Neuronal stem cell (in vitro differentiated cells): ENCODE measurements around the gene CHAC1.

Source experiments
- DNase-seq: peaks from one replicate; pipeline ENCODE4 v3.0.0-alpha.2; 2013; ENCODE audit warnings: low spot score
- H2AFZ ChIP-seq: one replicate; pipeline ENCODE4 v1.6.1; 2013; ENCODE audit warnings: mild to moderate bottlenecking, low read length, inconsistent platforms
- H2AK5ac ChIP-seq: 2 replicates; pipeline ENCODE4 v1.6.1; 2013; ENCODE audit warnings: low read depth, mild to moderate bottlenecking, inconsistent platforms, low read length, moderate library complexity, mixed read lengths
- H2BK120ac ChIP-seq: 2 replicates; pipeline ENCODE4 v1.6.1; 2013; ENCODE audit warnings: low read depth, mild to moderate bottlenecking, inconsistent platforms, low read length, moderate library complexity, mixed read lengths
- H2BK12ac ChIP-seq: one replicate; pipeline ENCODE4 v1.6.1; 2013; ENCODE audit warnings: low read length, inconsistent platforms
- H2BK15ac ChIP-seq: 2 replicates; pipeline ENCODE4 v1.6.1; 2013; ENCODE audit warnings: mild to moderate bottlenecking, low read length, inconsistent platforms, mixed read lengths
- H2BK5ac ChIP-seq: one replicate; pipeline ENCODE4 v1.6.1; 2013; ENCODE audit warnings: inconsistent platforms, mild to moderate bottlenecking, low read length, moderate library complexity
- H3K14ac ChIP-seq: one replicate; pipeline ENCODE4 v1.6.1; 2013; ENCODE audit warnings: low read length, inconsistent platforms
- H3K18ac ChIP-seq: 2 replicates; pipeline ENCODE4 v1.6.1; 2013; ENCODE audit warnings: low read length, inconsistent platforms
- H3K23ac ChIP-seq: 2 replicates; pipeline ENCODE4 v1.6.1; 2013; ENCODE audit warnings: low read depth, mild to moderate bottlenecking, mixed read lengths, low read length, inconsistent platforms; ENCODE audit not compliant: poor library complexity
- H3K27ac ChIP-seq: replicated peaks from 3 replicates; pipeline ENCODE4 v1.5.1; 2013; ENCODE audit warnings: low read length, inconsistent platforms
- H3K27me3 ChIP-seq, 3 experiments: 2 replicates each; pipeline ENCODE4 v1.6.1; 2013; ENCODE audit warnings: low read length in 3 of 3, mild to moderate bottlenecking in 2 of 3, inconsistent platforms in 1 of 3, low read depth in 1 of 3, mixed read lengths in 1 of 3, moderate library complexity in 1 of 3; ENCODE audit not compliant: control insufficient read depth in 3 of 3, insufficient read depth in 3 of 3
- H3K36me3 ChIP-seq, 2 donors: replicated peaks in 1 of 2; 2 replicates each; pipeline ENCODE4 v1.6.1; 2013; ENCODE audit warnings: low read length in 2 of 2; ENCODE audit not compliant: control insufficient read depth in 2 of 2, insufficient read depth in 2 of 2
- H3K4ac ChIP-seq: 2 replicates; pipeline ENCODE4 v1.6.1; 2013; ENCODE audit warnings: inconsistent platforms, mild to moderate bottlenecking, low read length, moderate library complexity
- H3K4me1 ChIP-seq, 2 donors: 1 replicate in 1 of 2; 2 replicates in 1 of 2; pipeline ENCODE4 v1.6.1; 2013; ENCODE audit warnings: low read length in 2 of 2, low read depth in 1 of 2; ENCODE audit not compliant: control insufficient read depth in 2 of 2, insufficient read depth in 1 of 2
- H3K4me2 ChIP-seq: one replicate; pipeline ENCODE4 v1.6.1; 2013; ENCODE audit warnings: mild to moderate bottlenecking, low read length, inconsistent platforms; ENCODE audit not compliant: insufficient read depth, poor library complexity, severe bottlenecking
- H3K4me3 ChIP-seq, 2 donors: 2 replicates each; pipeline ENCODE4 v1.5.1; 2013; ENCODE audit warnings: low read length in 2 of 2, mild to moderate bottlenecking in 2 of 2, inconsistent platforms in 1 of 2, moderate library complexity in 1 of 2
- H3K79me1 ChIP-seq: one replicate; pipeline ENCODE4 v1.6.1; 2013; ENCODE audit warnings: low read depth, mild to moderate bottlenecking, inconsistent platforms, low read length, moderate library complexity
- H3K9ac ChIP-seq: one replicate; pipeline ENCODE4 v1.6.1; 2013; ENCODE audit warnings: mild to moderate bottlenecking, low read depth, low read length, inconsistent platforms; ENCODE audit not compliant: poor library complexity
- H3K9me3 ChIP-seq, 2 donors: replicated peaks in 1 of 2; 2 replicates each; pipeline versions ENCODE3 to v1.6.1; 2013; ENCODE audit warnings: low read length in 2 of 2, mild to moderate bottlenecking in 2 of 2, inconsistent platforms in 1 of 2, low read depth in 1 of 2, mixed read lengths in 1 of 2, moderate library complexity in 1 of 2; ENCODE audit not compliant: control insufficient read depth in 2 of 2, insufficient read depth in 1 of 2
- H4K8ac ChIP-seq: one replicate; pipeline ENCODE4 v1.6.1; 2013; ENCODE audit warnings: low read depth, mild to moderate bottlenecking, inconsistent platforms, low read length, moderate library complexity
- H4K91ac ChIP-seq: one replicate; pipeline ENCODE4 v1.6.1; 2013; ENCODE audit warnings: low read length, low read depth, mild to moderate bottlenecking, inconsistent platforms; ENCODE audit not compliant: poor library complexity
- WGBS, 2 donors: extraction: QIAGEN DNeasy Blood & Tissue Kit; methylation state at CpG; one replicate each; pipeline ENCODE4 v1.1.7; 2013; ENCODE audit warnings: missing lambda C conversion rate in 2 of 2, mixed read lengths in 1 of 2; ENCODE audit not compliant: insufficient read length in 2 of 2, insufficient replicate concordance in 1 of 2; ENCODE audit errors: extremely low coverage in 2 of 2; 5-methylcytosine and 5-hydroxymethylcytosine counted together

Gene CHAC1

GRCh38 chr15:40968290-40969085 lies 15.2 kb downstream of the CHAC1 start:
- Histone ChIP-seq H3K4me3 (no peak overlapping the region), H3K36me3 (no peaks in the 10 kb centered on the region), H3K18ac (no peak overlapping the region), H3K23ac (no peak overlapping the region), H3K9me3 (no peaks in the 10 kb centered on the region), H3K9ac (no peak overlapping the region), H3K27ac (no peak overlapping the region), H4K8ac (no peak overlapping the region), H3K4me2 (no peak overlapping the region), H2BK12ac (no peak overlapping the region), H2AFZ (no peak overlapping the region), H3K79me1 (no peaks in the 10 kb centered on the region), H2AK5ac (no peak overlapping the region), H2BK120ac (no peak overlapping the region), H3K14ac (no peak overlapping the region), H3K4me1 (peaks cover 8 to 9% of the 10 kb centered on the region in 2 donors), H3K27me3 (no peaks in the 10 kb centered on the region), H2BK5ac (no peak overlapping the region), H4K91ac (no peak overlapping the region), H2BK15ac (no peak overlapping the region), H3K4ac (no peak overlapping the region)
- WGBS, 2 donors, result no CpG with 5 or more reads among the region's 7 CpGs
- peak; percentile 38 for DNase-seq

GRCh38 chr15:40969363-40969762 lies 16.1 kb downstream of the CHAC1 start:
- H3K4ac ChIP-seq, result no peak overlapping the region
- H2BK120ac ChIP-seq, result no peak overlapping the region
- H3K27ac ChIP-seq, result no peak overlapping the region
- no peaks in the 10 kb centered on the region for H3K79me1 ChIP-seq
- no peak overlapping the region for H3K4me3 ChIP-seq
- no peak overlapping the region for H4K91ac ChIP-seq
- DNase-seq, result no peak
- no peak overlapping the region for H3K18ac ChIP-seq
- no peak overlapping the region for H3K14ac ChIP-seq
- H3K27me3 ChIP-seq, result no peaks in the 10 kb centered on the region
- no peak overlapping the region for H3K4me2 ChIP-seq
- peaks cover 8 to 9% of the 10 kb centered on the region in 2 donors for H3K4me1 ChIP-seq
- H3K23ac ChIP-seq, result no peak overlapping the region
- H2AFZ ChIP-seq, result no peak overlapping the region
- no CpG with 5 or more reads among the region's 8 CpGs for WGBS, 2 donors
- H4K8ac ChIP-seq, result no peak overlapping the region
- H2BK12ac ChIP-seq, result no peak overlapping the region
- no peak overlapping the region for H2BK15ac ChIP-seq
- no peaks in the 10 kb centered on the region for H3K9me3 ChIP-seq
- H3K9ac ChIP-seq, result no peak overlapping the region
- no peak overlapping the region for H2BK5ac ChIP-seq
- H2AK5ac ChIP-seq, result no peak overlapping the region
- H3K36me3 ChIP-seq, result no peaks in the 10 kb centered on the region

- Histone ChIP-seq H2BK120ac (no peak overlapping the region), H3K27me3 (no peaks in the 10 kb centered on the region), H4K91ac (no peak overlapping the region), H3K36me3 (peaks cover 14 to 42% of the 10 kb centered on the region in 2 donors), H2BK12ac (no peak overlapping the region), H3K4me1 (peaks cover 1 to 4% of the 10 kb centered on the region in 2 donors), H3K4me2 (no peak overlapping the region), H2BK15ac (no peak overlapping the region), H4K8ac (no peak overlapping the region), H3K9me3 (no peaks in the 10 kb centered on the region), H3K79me1 (no peaks in the 10 kb centered on the region), H3K4me3 (no peak overlapping the region), H3K18ac (no peak overlapping the region), H3K4ac (no peak overlapping the region), H3K14ac (no peak overlapping the region), H2BK5ac (no peak overlapping the region), H2AK5ac (no peak overlapping the region), H3K23ac (no peak overlapping the region), H2AFZ (no peak overlapping the region), H3K9ac (no peak overlapping the region), H3K27ac (no peak overlapping the region)
- DNase-seq, result no peak
- no CpG with 5 or more reads among the region's 4 CpGs for WGBS, 2 donors
Observed at GRCh38 chr15:40974879-40975278, 21.6 kb downstream of the CHAC1 start.

- no peak overlapping the region for H3K18ac ChIP-seq
- no peaks in the 10 kb centered on the region for H3K27me3 ChIP-seq
- H3K4me3 ChIP-seq, result no peak overlapping the region
- H3K27ac ChIP-seq, result no peak overlapping the region
- no peak overlapping the region for H2BK15ac ChIP-seq
- H2BK12ac ChIP-seq, result no peak overlapping the region
- no peak for DNase-seq
- no peak overlapping the region for H2BK5ac ChIP-seq
- H2AK5ac ChIP-seq, result no peak overlapping the region
- H3K4me2 ChIP-seq, result no peak overlapping the region
- no peak overlapping the region for H2AFZ ChIP-seq
- peaks cover 1 to 4% of the 10 kb centered on the region in 2 donors for H3K4me1 ChIP-seq
- H4K91ac ChIP-seq, result no peak overlapping the region
- no peak overlapping the region for H2BK120ac ChIP-seq
- no peak overlapping the region for H3K14ac ChIP-seq
- H4K8ac ChIP-seq, result no peak overlapping the region
- WGBS, 2 donors, result no CpG with 5 or more reads among the region's 7 CpGs
- no peak overlapping the region for H3K4ac ChIP-seq
- H3K23ac ChIP-seq, result no peak overlapping the region
- H3K9me3 ChIP-seq, result no peaks in the 10 kb centered on the region
- no peaks in the 10 kb centered on the region for H3K79me1 ChIP-seq
- H3K36me3 ChIP-seq, result peaks cover 28 to 61% of the 10 kb centered on the region in 2 donors
- H3K9ac ChIP-seq, result no peak overlapping the region
Observed at GRCh38 chr15:40976819-40977218, 23.5 kb downstream of the CHAC1 start.
